Myocyte (in vitro differentiated cells): ENCODE results near the gene TMEM238. TPM values are rescaled to one million over a fixed set of nuclear protein-coding genes. Genes with fewer than 3 reads are reported as not detected.

Experiments used
- DNase-seq: peaks from one replicate; pipeline ENCODE4 v3.0.0-alpha.2; 2012; ENCODE audit warnings: low read depth
- total RNA-seq: library from RNA; depleted of rRNA; stranded (reverse); fragments of >200 nt; gene quantifications from 2 replicates; pipeline ENCODE4 v1.2.3, GENCODE V29; 2014

Gene TMEM238
- total RNA-seq, 1 donor from 2014 or later, result not detected

GRCh38 chr19:55382013-55382412 lies 2.1 kb downstream of the TMEM238 start:
- DNase-seq, result no peak

- peak; percentile 78 for DNase-seq
These were observed 4.9 kb downstream of the TMEM238 start for GRCh38 chr19:55379174-55379573.

- no peak for DNase-seq
These were observed 6.5 kb downstream of the TMEM238 start for GRCh38 chr19:55377356-55378131.

GRCh38 chr19:55376241-55376933 lies 7.7 kb downstream of the TMEM238 start, which contains the start of gene TMEM190:
TMEM190 (plus strand) TSS chr19:55376826; CDS start chr19:55376854, 28 bp downstream.
- DNase-seq, result no peak

- DNase-seq, result no peak
These were observed 9.9 kb downstream of the TMEM238 start for GRCh38 chr19:55373993-55374757.

- DNase-seq, result no peak
These were observed 10.6 kb downstream of the TMEM238 start for GRCh38 chr19:55373306-55373992.

GRCh38 chr19:55372316-55373081 lies 11.6 kb downstream of the TMEM238 start:
- DNase-seq, result no peak

GRCh38 chr19:55370305-55370988 lies 13.6 kb downstream of the TMEM238 start, which contains the start of gene IL11:
IL11 (minus strand) TSS chr19:55370463; CDS start chr19:55370310, 153 bp downstream.
- no peak for DNase-seq

GRCh38 chr19:55369653-55370304 lies 14.3 kb downstream of the TMEM238 start:
- DNase-seq, result peak; percentile 40

- no peak for DNase-seq
These were observed 15.2 kb downstream of the TMEM238 start for GRCh38 chr19:55368701-55369563.

GRCh38 chr19:55368106-55368505 lies 16.0 kb downstream of the TMEM238 start:
- DNase-seq, result no peak

- DNase-seq, result no peak
These were observed 17.3 kb downstream of the TMEM238 start for GRCh38 chr19:55366790-55367189.

- no peak for DNase-seq
These were observed 18.1 kb downstream of the TMEM238 start for GRCh38 chr19:55365964-55366363.

- DNase-seq, result no peak
These were observed 18.8 kb downstream of the TMEM238 start for GRCh38 chr19:55365245-55365644.

- no peak for DNase-seq
These were observed 20.9 kb downstream of the TMEM238 start, which contains the start of gene GARIN5B for GRCh38 chr19:55362990-55363716. GARIN5B (minus strand) TSS chr19:55363260; CDS start chr19:55363066, 194 bp downstream.

- no peak for DNase-seq
These were observed 21.7 kb downstream of the TMEM238 start for GRCh38 chr19:55362174-55362989.
